ENCODE measurements around the gene RSRC1.
"Not testable (repeated sequence)": the region's sequence is repeated elsewhere in the genome, so short reads cannot be mapped to it uniquely, and the experiment has no call there.

The RSRC1 gene

GRCh38 chr3:158109804-158110657 is at the start of gene RSRC1:
RSRC1 (plus strand) TSS chr3:158110089; CDS start chr3:158122105, 12,016 bp downstream.
- peak; percentile 95 for DNase-seq (ENCODE audit: low read depth, low spot score)

- not testable (repeated sequence) for DNase-seq (ENCODE audit: low read depth, low spot score)
Observed at GRCh38 chr3:158065574-158065973, 44.3 kb upstream of the RSRC1 start.

GRCh38 chr3:158072790-158073189 is 37.1 kb upstream of the RSRC1 start:
- DNase-seq (ENCODE audit: low read depth, low spot score): no peak

GRCh38 chr3:158074591-158074990 is 35.3 kb upstream of the RSRC1 start:
- no peak for DNase-seq (ENCODE audit: low read depth, low spot score)

- no peak for DNase-seq (ENCODE audit: low read depth, low spot score)
Observed at GRCh38 chr3:158079599-158079998, 30.3 kb upstream of the RSRC1 start.

DNA sequence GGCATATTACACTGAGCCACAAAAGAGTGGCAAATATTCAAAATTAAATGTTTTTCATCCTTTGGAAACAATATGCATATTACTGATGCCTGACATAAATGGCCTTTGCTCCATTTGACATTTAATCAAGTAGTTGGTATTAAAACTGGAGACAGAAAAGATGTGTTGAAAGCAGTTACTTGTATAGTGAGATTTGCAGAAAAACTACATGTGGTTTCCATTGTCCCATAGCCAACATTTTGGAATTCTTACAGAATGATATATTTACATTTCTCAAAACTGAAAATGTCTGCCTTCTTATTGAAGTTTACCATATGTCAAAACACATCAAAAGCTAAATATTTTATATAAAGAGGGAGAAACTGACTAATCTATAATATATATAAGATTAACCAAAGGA is 25.2 kb upstream of the RSRC1 start:
- DNase-seq (ENCODE audit: low read depth, low spot score): no peak

GRCh38 chr3:158085358-158085757 is 24.5 kb upstream of the RSRC1 start:
- DNase-seq (ENCODE audit: low read depth, low spot score): no peak

- DNase-seq (ENCODE audit: low read depth, low spot score): no peak
Observed at GRCh38 chr3:158085931-158086330, 24.0 kb upstream of the RSRC1 start.

DNA sequence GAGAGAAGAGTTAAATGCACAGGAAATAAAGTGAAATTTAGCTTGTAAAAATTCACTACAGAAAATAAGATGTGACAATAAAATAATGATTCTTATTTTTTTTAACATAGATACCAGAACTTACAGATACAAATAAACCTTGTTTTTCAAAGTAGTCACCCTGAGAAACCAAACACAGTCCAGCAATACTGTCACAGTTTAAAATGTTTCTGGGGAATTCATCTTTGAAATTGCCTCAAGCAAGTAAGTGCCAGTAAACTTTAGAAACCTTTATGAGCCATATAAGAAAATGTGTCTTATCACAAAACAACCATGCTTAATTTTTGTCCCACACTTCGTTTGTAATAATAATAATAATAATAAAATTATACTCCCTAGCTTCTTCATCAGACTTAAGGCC is 23.5 kb upstream of the RSRC1 start:
- no peak for DNase-seq (ENCODE audit: low read depth, low spot score)

DNA sequence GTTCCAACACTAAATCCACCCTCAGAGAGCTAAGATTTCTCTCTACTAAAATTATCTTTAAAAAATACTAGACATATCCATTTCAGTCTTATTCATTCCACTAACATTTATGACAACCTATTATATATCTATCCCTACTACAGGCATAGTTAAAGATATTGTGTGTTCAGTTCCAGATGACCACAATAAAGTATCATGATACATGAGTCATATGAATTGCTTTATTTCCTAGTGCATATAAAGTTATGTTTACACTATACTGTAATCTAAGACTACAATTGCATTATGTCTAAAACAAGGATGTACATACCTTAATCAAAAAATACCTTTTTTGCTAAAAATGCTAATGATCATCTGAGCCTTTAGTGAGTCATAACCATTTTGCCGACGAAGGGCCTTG is 23.1 kb upstream of the RSRC1 start:
- no peak for DNase-seq (ENCODE audit: low read depth, low spot score)

DNA sequence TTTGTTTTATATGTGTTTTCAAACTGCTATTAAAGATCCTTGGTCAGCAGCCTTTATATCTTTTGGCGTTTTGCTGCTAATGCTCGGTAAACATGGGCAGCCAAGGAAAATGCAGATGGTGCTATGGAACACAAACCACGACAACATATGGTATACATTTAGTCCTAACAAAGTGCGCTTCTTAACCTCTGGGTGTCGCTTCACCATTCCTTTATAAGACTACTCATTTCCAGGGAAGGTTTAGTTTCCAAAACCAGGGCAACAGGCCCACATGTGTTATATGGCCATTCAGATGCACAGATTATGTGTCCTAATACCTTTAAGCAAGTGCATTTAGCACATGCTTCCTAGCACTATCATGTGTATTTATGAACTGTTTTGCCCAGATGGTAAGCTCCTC is 18.4 kb upstream of the RSRC1 start:
- peak; percentile 11 for DNase-seq (ENCODE audit: low read depth, low spot score)

- no peak for DNase-seq (ENCODE audit: low read depth, low spot score)
Observed at GRCh38 chr3:158093526-158093925, 16.4 kb upstream of the RSRC1 start.

- DNase-seq (ENCODE audit: low read depth, low spot score): peak; percentile 6
Observed at GRCh38 chr3:158094235-158095110, 15.4 kb upstream of the RSRC1 start.

- peak; percentile 21 for DNase-seq (ENCODE audit: low read depth, low spot score)
Observed at GRCh38 chr3:158095111-158095813, 14.6 kb upstream of the RSRC1 start.

- DNase-seq (ENCODE audit: low read depth, low spot score): no peak
Observed at GRCh38 chr3:158095814-158096704, 13.8 kb upstream of the RSRC1 start.

GRCh38 chr3:158097081-158097592 is 12.8 kb upstream of the RSRC1 start:
- no peak for DNase-seq (ENCODE audit: low read depth, low spot score)

DNA sequence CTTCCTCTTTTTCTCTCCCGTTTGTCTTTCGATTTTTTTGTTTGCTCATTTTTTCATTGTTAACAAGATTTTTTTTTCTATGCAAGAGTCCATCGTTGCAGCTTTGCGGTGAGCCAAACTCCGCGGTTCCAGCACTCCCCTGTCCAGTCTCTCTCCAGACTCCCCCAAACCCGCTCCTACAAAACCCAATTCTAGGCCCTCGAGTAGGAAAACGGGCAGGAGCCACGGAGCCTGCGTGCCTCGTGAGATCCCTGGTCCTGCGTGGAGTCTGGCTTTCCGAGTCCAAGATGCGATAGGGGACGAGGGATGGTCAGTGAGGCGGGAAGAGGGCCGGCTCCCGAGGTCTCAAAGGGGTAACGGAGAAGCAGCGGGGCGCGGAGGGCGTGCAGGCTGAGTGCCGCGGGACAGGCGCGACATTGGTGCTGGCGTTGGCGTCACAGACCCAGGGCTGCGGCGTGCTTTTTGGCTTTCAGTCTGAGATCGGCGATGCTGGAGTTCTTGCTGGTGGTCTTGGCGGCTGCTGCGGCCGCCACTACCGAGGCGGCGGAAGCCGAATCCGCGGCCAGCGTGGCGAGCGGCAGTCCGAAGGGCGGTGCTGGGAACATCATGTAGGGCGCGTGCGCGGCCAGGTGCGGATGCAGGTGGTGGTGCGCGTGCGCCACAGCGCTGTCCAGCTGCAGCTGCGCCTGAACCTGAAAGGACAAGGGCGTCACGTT is 12.1 kb upstream of the RSRC1 start:
- peak; percentile 88 for DNase-seq (ENCODE audit: low read depth, low spot score)

GRCh38 chr3:158098309-158098639 is 11.6 kb upstream of the RSRC1 start:
- DNase-seq (ENCODE audit: low read depth, low spot score): no peak

GRCh38 chr3:158098834-158099424 is 11.0 kb upstream of the RSRC1 start:
- no peak for DNase-seq (ENCODE audit: low read depth, low spot score)

GRCh38 chr3:158100681-158101080 is 9.2 kb upstream of the RSRC1 start:
- DNase-seq (ENCODE audit: low read depth, low spot score): no peak

All from astrocyte of the hippocampus (primary cell).